ENCODE measurements around the gene KAZN. TPM values are rescaled to one million over a fixed set of nuclear protein-coding genes. Genes with fewer than 3 reads are reported as not detected.

KAZN gene
- total RNA-seq, 2 experiments from 2014 or later: 0.22 to 0.55 TPM

GRCh38 chr1:14980621-14981218 is 382.2 kb downstream of the KAZN start:
- intact Hi-C loops (cut with DNase I, micrococcal nuclease): no loop called here
- no peak overlapping the region for H3K4me3 ChIP-seq (ENCODE audit: low read length)
- CTCF ChIA-PET: no interaction called here
- H3K4me1 ChIP-seq (ENCODE audit: insufficient read depth, low read length): no peaks in the 10 kb centered on the region
- Mint-ChIP-seq H3K4me3 (no peak overlapping the region), H3K27me3 (no peaks in the 10 kb centered on the region), H3K9me3 (no peaks in the 10 kb centered on the region), H3K4me1 (ENCODE audit: low read depth) (no peaks in the 10 kb centered on the region), H3K36me3 (ENCODE audit: low read depth) (no peaks in the 10 kb centered on the region), H3K27ac (no peak overlapping the region)
- ATAC-seq (ENCODE audit: poor library complexity) (no peak), DNase-seq (no peak)
- POLR2A ChIA-PET: no interaction called here
- H3K27ac ChIP-seq (ENCODE audit: low read depth in 1 of 2, low read length in 2 of 2): no peak overlapping the region
- peaks cover 0 to 3% of the 10 kb centered on the region in 2 experiments for H3K9me3 ChIP-seq (ENCODE audit: control insufficient read depth in 1 of 2, insufficient read depth in 1 of 2, low read length in 2 of 2)
- TF ChIP-seq CTCF (IDR thresholded peaks at IDR 0.05): no peak
- no peaks in the 10 kb centered on the region for H3K27me3 ChIP-seq (ENCODE audit: control insufficient read depth in 1 of 2, insufficient read depth in 2 of 2, low read length in 2 of 2)
- H3K36me3 ChIP-seq (ENCODE audit: insufficient read depth, low read length): no peaks in the 10 kb centered on the region

- Mint-ChIP-seq H3K4me3 (no peak overlapping the region), H3K27ac (no peak overlapping the region), H3K36me3 (ENCODE audit: low read depth) (no peaks in the 10 kb centered on the region), H3K4me1 (ENCODE audit: low read depth) (no peaks in the 10 kb centered on the region), H3K27me3 (no peaks in the 10 kb centered on the region), H3K9me3 (no peaks in the 10 kb centered on the region)
- POLR2A ChIA-PET: no interaction called here
- Histone ChIP-seq H3K27me3 (ENCODE audit: control insufficient read depth in 1 of 2, insufficient read depth in 2 of 2, low read length in 2 of 2) (no peaks in the 10 kb centered on the region), H3K36me3 (ENCODE audit: insufficient read depth, low read length) (no peaks in the 10 kb centered on the region), H3K9me3 (ENCODE audit: control insufficient read depth in 1 of 2, insufficient read depth in 1 of 2, low read length in 2 of 2) (no peaks in the 10 kb centered on the region), H3K27ac (ENCODE audit: low read depth in 1 of 2, low read length in 2 of 2) (no peak overlapping the region), H3K4me3 (ENCODE audit: low read length) (no peak overlapping the region), H3K4me1 (ENCODE audit: insufficient read depth, low read length) (no peaks in the 10 kb centered on the region)
- no peak for TF ChIP-seq CTCF (IDR thresholded peaks at IDR 0.05)
- DNase-seq (no peak), ATAC-seq (ENCODE audit: poor library complexity) (no peak)
- intact Hi-C loops (cut with DNase I, micrococcal nuclease): no loop called here
- CTCF ChIA-PET: no interaction called here
Observed at GRCh38 chr1:14982029-14982428, 383.5 kb downstream of the KAZN start.

- H3K4me1 Mint-ChIP-seq (ENCODE audit: low read depth): no peaks in the 10 kb centered on the region
- H3K36me3 ChIP-seq (ENCODE audit: insufficient read depth, low read length): no peaks in the 10 kb centered on the region
- H3K27ac ChIP-seq (ENCODE audit: low read depth in 1 of 2, low read length in 2 of 2): no peak overlapping the region
- no peaks in the 10 kb centered on the region for H3K27me3 Mint-ChIP-seq
- ChIA-PET CTCF (no interaction called here), POLR2A (no interaction called here)
- no peak overlapping the region for H3K4me3 ChIP-seq (ENCODE audit: low read length)
- intact Hi-C loops (cut with DNase I, micrococcal nuclease): no loop called here
- no peak for DNase-seq
- no peaks in the 10 kb centered on the region for H3K4me1 ChIP-seq (ENCODE audit: insufficient read depth, low read length)
- no peaks in the 10 kb centered on the region for H3K9me3 Mint-ChIP-seq
- no peak for TF ChIP-seq CTCF (IDR thresholded peaks at IDR 0.05)
- H3K27ac Mint-ChIP-seq: no peak overlapping the region
- H3K4me3 Mint-ChIP-seq: no peak overlapping the region
- no peaks in the 10 kb centered on the region for H3K27me3 ChIP-seq (ENCODE audit: control insufficient read depth in 1 of 2, insufficient read depth in 2 of 2, low read length in 2 of 2)
- no peaks in the 10 kb centered on the region for H3K36me3 Mint-ChIP-seq (ENCODE audit: low read depth)
- H3K9me3 ChIP-seq (ENCODE audit: control insufficient read depth in 1 of 2, insufficient read depth in 1 of 2, low read length in 2 of 2): no peaks in the 10 kb centered on the region
- no peak for ATAC-seq (ENCODE audit: poor library complexity)
Observed at GRCh38 chr1:14983277-14983676, 384.8 kb downstream of the KAZN start.

All from CD4-positive, alpha-beta T cell (primary cell).